GM18526 (cell line): ENCODE data around the gene TMED6.
A peak's percentile ranks its signal among the peaks of the same experiment; 100 is the strongest.

Experiments used
- POLR2A ChIP-seq: IDR thresholded peaks from 3 replicates; pipeline ENCODE4 v1.6.1; 2011; ENCODE audit not compliant: insufficient read length; ENCODE audit errors: extremely low read depth

The TMED6 gene

GRCh38 chr16:69319381-69319780 is 32.2 kb downstream of the TMED6 start:
- TF ChIP-seq POLR2A: no peak

- TF ChIP-seq POLR2A: no peak
Observed at GRCh38 chr16:69318911-69319289, 32.7 kb downstream of the TMED6 start.

GRCh38 chr16:69318177-69318910 is 33.2 kb downstream of the TMED6 start:
- no peak for TF ChIP-seq POLR2A

GRCh38 chr16:69316595-69317034 is 35.0 kb downstream of the TMED6 start:
- TF ChIP-seq POLR2A: no peak

- TF ChIP-seq POLR2A: no peak
Observed at GRCh38 chr16:69315486-69316311, 35.9 kb downstream of the TMED6 start.

GRCh38 chr16:69314534-69314933 is 37.1 kb downstream of the TMED6 start:
- TF ChIP-seq POLR2A: no peak

- no peak for TF ChIP-seq POLR2A
Observed at GRCh38 chr16:69313469-69313868, 38.1 kb downstream of the TMED6 start.

- TF ChIP-seq POLR2A: no peak
Observed at GRCh38 chr16:69311533-69312387, 39.8 kb downstream of the TMED6 start.

- peak; percentile 82 for TF ChIP-seq POLR2A
Observed at GRCh38 chr16:69310653-69311532, 40.7 kb downstream of the TMED6 start, which contains the start of gene VPS4A. VPS4A (plus strand) TSS chr16:69311350; CDS start chr16:69311512, 162 bp downstream.

- no peak for TF ChIP-seq POLR2A
Observed at GRCh38 chr16:69309316-69309715, 42.3 kb downstream of the TMED6 start.

GRCh38 chr16:69307856-69308255 is 43.7 kb downstream of the TMED6 start:
- no peak for TF ChIP-seq POLR2A

- no peak for TF ChIP-seq POLR2A
Observed at GRCh38 chr16:69307091-69307490, 44.5 kb downstream of the TMED6 start.

- no peak for TF ChIP-seq POLR2A
Observed at GRCh38 chr16:69306031-69306430, 45.6 kb downstream of the TMED6 start.

- TF ChIP-seq POLR2A: no peak
Observed at GRCh38 chr16:69302301-69302700, 49.3 kb downstream of the TMED6 start.
